HG03280 (cell line): ENCODE measurements around the gene ADARB2.
"Not testable (repeated sequence)": the region's sequence is repeated elsewhere in the genome, so short reads cannot be mapped to it uniquely, and the experiment has no call there.

Source experiments
- ATAC-seq: cut with Tn5 transposase; IDR thresholded peaks from one replicate; pipeline ENCODE4 v1.9.1; 2021; ENCODE audit warnings: mild to moderate bottlenecking, moderate library complexity; ENCODE audit not compliant: unreplicated experiment

ADARB2 gene

GRCh38 chr10:1416456-1417037 is 320.8 kb downstream of the ADARB2 start:
- ATAC-seq: no peak

- no peak for ATAC-seq
These were observed 322.4 kb downstream of the ADARB2 start for GRCh38 chr10:1414893-1415292.

DNA sequence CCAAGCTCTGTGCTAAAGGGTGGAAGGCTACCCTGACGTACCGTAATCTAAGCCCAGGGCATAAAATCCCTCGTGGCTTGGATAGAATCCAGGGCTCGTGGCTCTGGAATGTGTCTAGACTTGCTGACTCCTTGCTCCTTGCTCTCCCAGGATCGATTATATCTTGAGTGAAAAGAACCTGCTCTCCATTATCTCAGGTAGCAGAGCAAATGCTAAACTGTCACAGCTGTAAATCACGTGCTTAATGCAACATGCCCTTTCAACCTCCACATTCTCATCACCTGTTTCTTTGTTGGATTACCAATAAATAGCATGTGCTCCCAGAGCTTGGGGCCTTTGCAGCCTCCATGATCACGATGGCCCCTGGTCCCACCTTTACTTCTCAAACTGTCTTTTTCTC is 323.0 kb downstream of the ADARB2 start:
- not testable (repeated sequence) for ATAC-seq

GRCh38 chr10:1413823-1414222 is 323.5 kb downstream of the ADARB2 start:
- ATAC-seq: no peak

DNA sequence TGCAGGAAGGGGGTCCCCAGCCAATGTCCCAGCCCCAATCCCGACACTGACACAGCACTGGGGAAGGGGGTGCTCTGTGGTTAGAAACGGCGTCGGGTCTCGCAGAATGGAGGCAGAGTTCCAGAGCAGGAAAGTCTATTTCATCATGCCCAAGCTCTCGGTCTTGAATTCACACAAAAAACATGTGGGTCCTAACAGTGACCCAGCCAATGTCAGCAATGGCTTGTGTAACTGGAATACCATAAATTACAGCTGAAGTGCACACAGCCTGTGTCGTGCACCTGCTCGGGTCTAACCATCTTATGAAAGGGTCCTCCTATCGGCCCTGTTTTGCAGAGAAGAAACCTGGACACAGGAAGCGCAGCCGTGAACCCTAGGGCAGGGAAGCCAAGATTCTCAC is 324.1 kb downstream of the ADARB2 start:
- no peak for ATAC-seq

GRCh38 chr10:1412531-1413189 is 324.7 kb downstream of the ADARB2 start:
- ATAC-seq: no peak

DNA sequence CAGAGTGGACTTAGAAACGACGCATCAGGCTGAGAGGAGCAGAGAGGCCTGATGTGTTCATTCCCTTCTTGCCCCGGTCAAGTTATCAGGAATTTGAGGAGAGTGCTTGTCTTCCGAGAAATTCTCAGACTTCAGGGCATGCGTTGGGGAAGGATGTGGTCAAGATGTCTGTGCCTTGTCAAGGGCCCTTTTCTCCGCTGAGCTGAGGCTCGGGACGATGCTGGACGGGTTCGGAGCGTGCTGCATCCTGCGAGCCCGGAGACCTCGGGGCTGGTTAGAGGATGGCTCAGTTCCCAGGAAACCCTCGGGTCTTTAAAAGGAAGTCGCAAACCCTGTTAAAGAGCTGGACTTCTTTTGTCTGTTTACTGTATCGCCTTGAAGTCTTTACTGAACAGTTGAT is 325.4 kb downstream of the ADARB2 start:
- no peak for ATAC-seq

- ATAC-seq: no peak
These were observed 325.9 kb downstream of the ADARB2 start for GRCh38 chr10:1411451-1411850.

GRCh38 chr10:1410469-1411395 is 326.6 kb downstream of the ADARB2 start:
- ATAC-seq: no peak

GRCh38 chr10:1410032-1410431 is 327.3 kb downstream of the ADARB2 start:
- ATAC-seq: no peak

DNA sequence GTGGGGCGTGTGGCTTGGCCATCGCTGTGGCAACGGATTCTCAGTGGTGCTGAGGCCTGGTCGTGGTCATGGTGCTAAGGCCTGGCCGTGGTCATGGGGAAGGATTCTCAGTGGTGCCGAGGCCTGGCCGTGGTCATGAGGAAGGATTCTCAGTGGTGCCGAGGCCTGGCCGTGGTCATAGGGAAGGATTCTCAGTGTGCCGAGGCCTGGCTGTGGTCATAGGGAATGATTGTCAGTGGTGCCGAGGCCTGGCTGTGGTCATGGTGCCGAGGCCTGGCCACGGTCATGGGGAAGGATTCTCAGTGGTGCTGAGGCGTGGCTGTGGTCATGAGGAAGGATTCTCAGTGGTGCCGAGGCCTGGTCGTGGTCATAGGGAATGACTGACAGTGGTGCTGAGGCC is 327.9 kb downstream of the ADARB2 start:
- no peak for ATAC-seq

- no peak for ATAC-seq
These were observed 328.5 kb downstream of the ADARB2 start for GRCh38 chr10:1408651-1409367.

DNA sequence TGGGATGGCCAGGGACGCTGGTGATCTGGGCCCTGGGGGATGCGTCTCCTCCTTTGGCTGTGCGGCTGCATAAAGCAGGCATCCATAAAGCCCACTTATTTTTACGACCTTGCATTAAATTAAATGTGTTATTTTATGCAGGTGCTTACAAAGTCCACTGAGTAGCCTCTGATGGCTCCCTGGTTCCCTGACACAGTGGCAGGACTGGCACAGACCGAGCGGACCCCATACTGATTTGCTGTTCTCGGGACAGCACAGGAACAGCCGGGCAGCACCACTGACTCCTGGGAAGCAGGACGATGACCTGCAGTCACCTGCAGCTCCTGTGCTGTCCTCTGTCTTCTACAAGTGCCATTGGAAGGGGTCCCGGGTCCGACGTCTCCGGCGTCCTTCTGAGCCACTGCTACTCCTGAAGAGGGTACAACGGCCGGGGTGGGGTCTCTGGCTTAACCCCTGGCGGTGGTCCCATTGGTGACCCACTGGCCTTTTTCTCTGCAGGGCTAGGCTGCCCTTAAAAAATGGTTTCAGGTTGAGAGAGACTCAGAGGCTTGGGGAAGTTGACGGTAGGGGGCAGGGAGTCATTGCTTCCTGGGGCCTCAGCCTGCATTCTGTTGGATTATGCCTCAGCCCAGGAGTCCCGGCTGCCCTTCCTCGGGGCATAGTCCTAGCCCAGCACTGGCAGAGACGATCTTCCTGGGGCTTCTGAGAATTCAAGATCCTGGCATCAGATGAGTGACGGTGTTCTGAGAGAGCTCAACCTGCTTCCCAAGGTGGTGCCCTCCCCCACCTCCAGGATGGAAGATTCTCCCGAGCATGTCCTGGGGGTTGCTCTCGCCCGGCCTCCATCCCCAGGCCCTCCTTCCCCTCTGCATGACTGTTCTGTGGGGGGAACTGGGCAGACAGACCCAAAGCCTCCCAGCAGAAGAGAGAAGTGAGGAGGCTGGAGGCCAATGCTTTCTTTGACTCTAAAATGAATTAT is 330.1 kb downstream of the ADARB2 start:
- ATAC-seq: no peak

GRCh38 chr10:1406132-1406966 is 331.0 kb downstream of the ADARB2 start:
- no peak for ATAC-seq

GRCh38 chr10:1404323-1405260 is 332.7 kb downstream of the ADARB2 start:
- no peak for ATAC-seq

- ATAC-seq: no peak
These were observed 333.6 kb downstream of the ADARB2 start for GRCh38 chr10:1403508-1404322.

- no peak for ATAC-seq
These were observed 334.4 kb downstream of the ADARB2 start for GRCh38 chr10:1402816-1403507.
